ENCODE data around the gene ABL1. TPM values are rescaled to one million over a fixed set of nuclear protein-coding genes. Genes with fewer than 3 reads are reported as not detected.

The ABL1 gene
- polyA plus RNA-seq, 1 donor from 2014 or later = 18.5 TPM

GRCh38 chr9:130903194-130904069 is 68.4 kb downstream of the ABL1 start:
- no peak for TF ChIP-seq POLR2AphosphoS5 (IDR thresholded peaks at IDR 0.05)
- TF ChIP-seq TAF1 (IDR thresholded peaks at IDR 0.05; ENCODE audit: low read depth) = no peak
- no peak for TF ChIP-seq MXI1 (conservative IDR thresholded peaks at IDR 0.05; ENCODE audit: poor library complexity, severe bottlenecking)
- no peak for TF ChIP-seq EP300 (conservative IDR thresholded peaks at IDR 0.05; ENCODE audit: poor library complexity, severe bottlenecking)
- TF ChIP-seq RAD21 (conservative IDR thresholded peaks at IDR 0.05) = no peak
- no peak for TF ChIP-seq CTCF (IDR thresholded peaks at IDR 0.05; ENCODE audit: poor library complexity, severe bottlenecking)
- TF ChIP-seq EZH2 (IDR thresholded peaks at IDR 0.05; ENCODE audit: borderline replicate concordance, insufficient read depth, low read length, poor library complexity, severe bottlenecking) = no peak
- no peak for TF ChIP-seq REST (IDR thresholded peaks at IDR 0.05; ENCODE audit: borderline replicate concordance)
- TF ChIP-seq SMC3 (conservative IDR thresholded peaks at IDR 0.05; ENCODE audit: poor library complexity) = no peak
- no peak overlapping the region for H3K27ac ChIP-seq (ENCODE audit: low read length)

GRCh38 chr9:130904070-130905044 is 69.3 kb downstream of the ABL1 start:
- H3K9ac ChIP-seq (ENCODE audit: low read length) = no peak overlapping the region
- no peak overlapping the region for H3K27ac ChIP-seq (ENCODE audit: low read length)
- no peak overlapping the region for H2AFZ ChIP-seq (ENCODE audit: low read depth, low read length)
- no peak overlapping the region for H3K4me2 ChIP-seq (ENCODE audit: low read length)
- TF ChIP-seq REST (IDR thresholded peaks at IDR 0.05; ENCODE audit: borderline replicate concordance) = no peak
- TF ChIP-seq RAD21 (conservative IDR thresholded peaks at IDR 0.05) = no peak
- no peak for TF ChIP-seq MXI1 (conservative IDR thresholded peaks at IDR 0.05; ENCODE audit: poor library complexity, severe bottlenecking)
- TF ChIP-seq SMC3 (conservative IDR thresholded peaks at IDR 0.05; ENCODE audit: poor library complexity) = no peak
- TF ChIP-seq EZH2 (IDR thresholded peaks at IDR 0.05; ENCODE audit: borderline replicate concordance, insufficient read depth, low read length, poor library complexity, severe bottlenecking) = no peak
- TF ChIP-seq POLR2AphosphoS5 (IDR thresholded peaks at IDR 0.05) = no peak
- TF ChIP-seq EP300 (conservative IDR thresholded peaks at IDR 0.05; ENCODE audit: poor library complexity, severe bottlenecking) = no peak
- no peak for TF ChIP-seq TAF1 (IDR thresholded peaks at IDR 0.05; ENCODE audit: low read depth)
- TF ChIP-seq CTCF (IDR thresholded peaks at IDR 0.05; ENCODE audit: poor library complexity, severe bottlenecking) = no peak
- no peaks in the 10 kb centered on the region for H4K20me1 ChIP-seq (ENCODE audit: insufficient read depth)
- no peaks in the 10 kb centered on the region for H3K9me3 ChIP-seq (ENCODE audit: low read length)
- H3K79me2 ChIP-seq (replicated peaks; ENCODE audit: insufficient read depth, low read length) = no peaks in the 10 kb centered on the region
- no peaks in the 10 kb centered on the region for H3F3A ChIP-seq (ENCODE audit: insufficient read depth, low read length, poor library complexity, severe bottlenecking)
- H3K9me2 ChIP-seq (ENCODE audit: insufficient read depth, low read length) = no peaks in the 10 kb centered on the region
- no peaks in the 10 kb centered on the region for H3K36me3 ChIP-seq (ENCODE audit: insufficient read depth, low read length)
- no peaks in the 10 kb centered on the region for H3K27me3 ChIP-seq (ENCODE audit: insufficient read depth, low read depth, low read length)
- H3K4me3 ChIP-seq (ENCODE audit: low read length) = no peak overlapping the region

More at GRCh38 chr9:130903194-130904069, 68.4 kb downstream of the ABL1 start:
- H4K20me1 ChIP-seq (ENCODE audit: insufficient read depth) = no peaks in the 10 kb centered on the region
- H3K9me2 ChIP-seq (ENCODE audit: insufficient read depth, low read length) = no peaks in the 10 kb centered on the region
- no peaks in the 10 kb centered on the region for H3F3A ChIP-seq (ENCODE audit: insufficient read depth, low read length, poor library complexity, severe bottlenecking)
- H3K9me3 ChIP-seq (ENCODE audit: low read length) = no peaks in the 10 kb centered on the region
- no peaks in the 10 kb centered on the region for H3K36me3 ChIP-seq (ENCODE audit: insufficient read depth, low read length)
- H3K79me2 ChIP-seq (replicated peaks; ENCODE audit: insufficient read depth, low read length) = no peaks in the 10 kb centered on the region
- H3K27me3 ChIP-seq (ENCODE audit: insufficient read depth, low read depth, low read length) = no peaks in the 10 kb centered on the region
- no peak overlapping the region for H3K9ac ChIP-seq (ENCODE audit: low read length)
- no peak overlapping the region for H3K4me2 ChIP-seq (ENCODE audit: low read length)
- no peak overlapping the region for H3K4me3 ChIP-seq (ENCODE audit: low read length)
- H2AFZ ChIP-seq (ENCODE audit: low read depth, low read length) = no peak overlapping the region

Measured in neural cell (in vitro differentiated cells).